GM18873 (cell line): ENCODE results near the gene ACTR5.
"Not testable (repeated sequence)": the region's sequence is repeated elsewhere in the genome, so short reads cannot be mapped to it uniquely, and the experiment has no call there.

ENCODE experiments used
- ATAC-seq: cut with Tn5 transposase; IDR thresholded peaks from one replicate; pipeline ENCODE4 v1.9.1; 2021; ENCODE audit warnings: mild to moderate bottlenecking, moderate library complexity, moderate number of reproducible peaks; ENCODE audit not compliant: unreplicated experiment, low FRiP score

Gene ACTR5

DNA sequence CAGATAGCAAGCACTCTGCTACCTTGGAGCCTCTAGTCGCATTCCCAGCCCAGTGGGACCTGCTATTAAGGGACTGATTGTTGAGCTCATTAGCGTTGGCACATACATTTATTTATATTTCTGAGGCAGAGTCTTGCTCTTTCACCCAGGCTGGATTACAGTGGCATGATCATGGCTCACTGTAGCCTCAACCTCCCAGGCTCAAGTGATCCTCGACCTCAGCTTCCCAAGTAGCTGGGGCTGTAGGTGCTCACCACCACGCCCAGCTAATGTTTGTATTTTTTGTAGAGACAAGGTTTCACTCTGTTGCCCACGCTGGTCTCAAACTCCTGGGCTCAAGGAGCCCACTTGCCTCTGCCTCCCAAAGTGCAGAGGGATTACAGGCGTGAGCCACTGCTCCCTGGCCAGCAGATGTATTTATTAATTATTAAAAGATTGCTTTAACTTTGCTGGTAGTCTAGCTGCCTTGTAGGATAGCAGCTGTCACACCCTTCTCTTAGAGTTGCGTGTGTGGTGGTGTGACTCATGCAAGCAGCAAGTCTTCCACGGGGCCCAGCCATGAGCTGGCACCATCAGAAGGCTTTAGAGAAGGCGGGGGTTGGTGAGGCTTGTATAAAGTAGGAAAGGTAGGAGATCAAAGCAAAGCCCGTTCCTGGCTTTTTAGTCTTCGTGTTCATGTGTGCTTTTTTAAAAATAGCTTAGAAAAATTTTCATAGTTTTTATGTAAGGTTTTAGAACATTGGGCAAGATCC, 16.5 kb downstream of the ACTR5 start:
- no peak for ATAC-seq

GRCh38 chr20:38766071-38766470, 17.8 kb downstream of the ACTR5 start:
- no peak for ATAC-seq

DNA sequence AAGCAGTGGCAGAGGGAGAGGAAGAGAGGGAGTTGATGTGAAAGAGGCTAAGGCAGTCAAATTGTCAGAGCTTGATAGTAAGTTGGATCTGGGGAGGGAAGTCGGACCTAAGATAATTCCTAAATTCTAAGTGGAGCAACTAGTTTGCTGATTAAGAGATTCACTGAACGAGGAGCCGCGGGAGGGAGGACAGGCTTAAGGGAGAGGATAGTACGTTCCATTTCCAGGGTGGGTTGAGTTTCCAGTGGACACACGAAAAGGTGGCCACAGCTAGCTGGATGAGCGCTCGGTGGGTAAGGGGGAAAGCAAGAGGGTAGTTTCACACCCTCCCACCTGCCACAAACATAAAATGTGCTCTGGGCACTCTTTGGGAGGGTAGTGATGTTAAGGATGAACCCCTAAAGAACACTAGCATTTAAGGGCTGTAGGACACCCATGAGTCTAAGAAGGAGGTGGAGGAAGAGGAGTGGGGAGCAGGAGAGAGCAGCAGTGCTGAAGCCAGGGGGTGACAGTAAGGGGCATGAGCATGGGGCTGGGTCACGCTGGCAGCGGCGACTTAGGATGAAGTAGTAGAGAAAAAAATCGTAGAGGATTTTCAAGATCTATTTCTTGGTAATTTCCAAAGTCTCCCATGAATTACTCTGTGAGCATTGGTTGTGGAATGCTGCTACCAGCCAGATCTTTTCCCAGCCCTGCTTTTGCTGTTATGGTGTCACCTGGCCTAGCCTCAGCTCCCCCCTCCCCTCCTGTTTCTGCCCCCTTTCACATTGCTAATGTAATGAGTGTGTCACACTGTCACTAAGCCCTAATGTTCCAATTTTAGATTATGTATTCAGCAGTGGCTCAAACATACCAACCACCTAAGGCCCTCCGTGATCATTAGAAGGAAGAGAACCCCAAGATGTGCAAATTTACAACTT, 21.4 kb downstream of the ACTR5 start:
- ATAC-seq: no peak

DNA sequence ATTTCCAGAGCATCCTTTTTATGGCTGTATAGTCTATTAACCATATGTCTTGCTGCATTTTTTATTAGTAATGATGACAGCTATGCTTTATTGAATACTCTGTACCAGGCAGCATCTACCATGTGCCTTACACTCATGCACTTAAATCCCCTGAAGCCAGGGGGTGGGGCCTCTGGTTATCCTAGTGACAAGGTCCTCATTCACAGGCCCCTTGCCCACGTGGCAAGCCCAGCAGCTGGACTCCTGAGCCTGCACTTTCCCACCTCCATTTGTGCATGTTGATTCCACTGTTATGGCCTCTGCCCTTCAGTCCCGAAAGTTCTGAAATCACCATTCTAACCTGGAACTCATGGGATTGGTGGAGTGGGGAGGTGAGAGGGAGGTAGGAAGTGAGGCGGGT, 22.3 kb downstream of the ACTR5 start:
- no peak for ATAC-seq

GRCh38 chr20:38770970-38771369, 22.7 kb downstream of the ACTR5 start:
- ATAC-seq: no peak

- no peak for ATAC-seq
These were observed 23.4 kb downstream of the ACTR5 start for GRCh38 chr20:38771621-38772020.

- ATAC-seq: no peak
These were observed 25.9 kb downstream of the ACTR5 start for GRCh38 chr20:38774167-38774566.

DNA sequence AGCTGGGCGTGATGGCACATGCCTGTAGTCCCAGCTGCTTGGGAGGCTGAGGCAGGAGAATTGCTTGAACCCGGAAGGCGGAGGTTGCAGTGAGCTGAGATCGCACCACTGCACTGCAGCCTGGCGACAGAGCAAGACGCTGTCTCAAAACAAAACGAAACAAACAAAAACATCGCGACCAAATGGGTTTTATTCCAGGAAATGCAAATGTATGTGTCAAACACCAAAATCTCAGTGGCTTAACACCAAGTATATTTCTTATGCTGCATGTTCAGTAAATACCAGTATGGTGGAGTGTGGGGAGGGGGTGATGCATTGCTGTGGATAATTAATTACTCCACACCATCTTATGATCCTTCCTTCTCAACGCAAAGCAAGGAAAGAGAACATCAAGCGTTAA, 28.1 kb downstream of the ACTR5 start:
- ATAC-seq: no peak

GRCh38 chr20:38779247-38780097, 31.2 kb downstream of the ACTR5 start:
- ATAC-seq: no peak

GRCh38 chr20:38782275-38782674, 34.0 kb downstream of the ACTR5 start:
- no peak for ATAC-seq

DNA sequence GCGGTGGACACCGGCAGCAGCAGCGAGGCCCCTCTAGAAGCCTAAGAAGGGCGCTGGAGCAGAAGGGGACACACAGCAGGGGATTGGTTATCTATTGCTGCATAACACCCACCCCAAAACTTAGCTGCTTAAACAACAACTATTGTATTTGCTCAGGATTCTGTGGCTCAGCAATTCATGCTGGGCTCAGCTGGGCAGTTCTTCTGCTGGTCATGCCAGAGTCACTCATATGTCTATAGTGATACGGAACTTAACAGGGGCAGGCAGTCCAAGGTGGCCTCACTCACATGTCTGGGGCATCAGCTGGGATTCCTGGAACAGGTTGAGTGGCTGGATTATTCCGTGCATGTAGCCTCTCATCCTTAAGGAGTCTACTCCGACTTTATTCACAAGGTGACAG, 39.6 kb downstream of the ACTR5 start:
- ATAC-seq: no peak

- ATAC-seq: no peak
These were observed 41.4 kb downstream of the ACTR5 start for GRCh38 chr20:38789503-38790199.

DNA sequence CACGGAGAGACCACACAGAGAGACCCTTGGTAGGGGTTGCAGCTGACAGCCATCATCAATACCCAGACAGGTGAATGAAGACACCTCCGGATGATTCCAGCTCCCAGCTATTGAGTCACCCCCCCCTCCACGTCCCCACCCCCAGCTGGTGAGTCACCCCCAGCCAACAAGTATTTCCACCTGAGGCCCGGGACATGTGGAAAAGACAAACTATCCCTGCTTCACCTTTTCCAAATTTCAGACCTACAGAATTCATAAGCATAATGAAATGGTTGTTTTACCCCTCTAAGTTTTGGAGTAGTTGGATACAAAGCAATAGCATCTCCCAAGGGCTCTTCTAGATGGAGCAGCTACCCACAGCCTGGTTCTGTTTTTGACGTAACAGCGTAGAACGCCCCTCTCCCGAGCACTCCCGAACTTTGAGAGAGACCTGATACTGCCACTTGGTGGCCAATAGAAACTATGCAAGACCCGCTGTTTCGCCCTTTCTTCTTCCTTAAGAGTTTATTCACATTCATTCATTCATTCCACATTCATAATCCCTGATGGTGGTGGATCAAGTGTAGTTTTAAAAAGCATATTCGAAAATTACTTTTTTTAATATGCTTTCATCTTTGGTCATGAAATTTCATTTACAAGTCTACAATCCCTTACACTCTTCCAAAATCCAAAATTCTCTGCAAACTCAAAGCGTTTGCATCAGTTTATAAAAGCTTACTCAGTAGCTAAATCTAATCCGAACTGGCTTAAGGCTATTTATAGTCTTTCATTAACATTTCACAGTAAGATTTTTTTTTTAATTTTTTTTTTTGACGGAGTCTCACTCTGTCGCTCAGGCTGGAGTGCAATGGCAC, 42.2 kb downstream of the ACTR5 start:
- ATAC-seq: no peak

DNA sequence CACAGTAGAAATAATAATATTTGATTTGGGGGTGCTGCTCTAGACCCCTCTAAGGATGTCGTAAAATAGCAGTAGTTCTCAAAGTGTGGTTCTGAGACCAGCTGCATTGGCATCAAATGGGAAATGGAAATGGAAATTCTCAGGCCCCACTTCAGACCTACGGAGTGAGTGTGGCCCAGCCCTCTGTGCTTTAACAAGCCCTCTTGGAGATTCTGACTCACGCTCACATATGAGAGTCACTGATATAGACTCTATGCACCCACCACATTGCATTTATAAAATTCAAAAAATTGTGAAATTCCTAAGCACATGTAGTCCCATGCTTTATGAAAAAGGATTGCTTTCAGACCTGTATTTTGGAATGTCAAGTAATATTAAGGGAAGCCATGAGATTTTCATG, 43.0 kb downstream of the ACTR5 start:
- no peak for ATAC-seq

DNA sequence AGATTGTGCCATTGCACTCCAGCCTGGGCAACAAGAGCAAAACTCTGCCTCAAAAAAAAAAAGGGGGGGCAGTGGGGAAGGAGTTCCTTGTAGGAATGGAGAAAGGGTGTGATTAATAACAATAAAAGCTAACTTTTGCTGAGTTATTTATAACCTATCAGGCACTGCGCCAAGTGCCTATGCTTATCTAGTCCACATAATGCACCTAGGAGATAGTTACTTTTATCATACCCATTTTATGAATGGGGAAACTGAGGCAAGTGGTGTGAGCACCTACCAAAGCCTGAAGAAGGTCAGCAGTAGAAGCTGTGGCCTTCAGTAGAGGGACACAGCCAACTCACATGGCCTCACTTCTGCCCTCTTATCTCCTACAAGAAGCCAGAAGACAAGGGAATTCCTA, 43.7 kb downstream of the ACTR5 start:
- no peak for ATAC-seq

- not testable (repeated sequence) for ATAC-seq
These were observed 45.8 kb downstream of the ACTR5 start for GRCh38 chr20:38794057-38794456.

GRCh38 chr20:38798266-38798665, 50.0 kb downstream of the ACTR5 start:
- ATAC-seq: no peak

DNA sequence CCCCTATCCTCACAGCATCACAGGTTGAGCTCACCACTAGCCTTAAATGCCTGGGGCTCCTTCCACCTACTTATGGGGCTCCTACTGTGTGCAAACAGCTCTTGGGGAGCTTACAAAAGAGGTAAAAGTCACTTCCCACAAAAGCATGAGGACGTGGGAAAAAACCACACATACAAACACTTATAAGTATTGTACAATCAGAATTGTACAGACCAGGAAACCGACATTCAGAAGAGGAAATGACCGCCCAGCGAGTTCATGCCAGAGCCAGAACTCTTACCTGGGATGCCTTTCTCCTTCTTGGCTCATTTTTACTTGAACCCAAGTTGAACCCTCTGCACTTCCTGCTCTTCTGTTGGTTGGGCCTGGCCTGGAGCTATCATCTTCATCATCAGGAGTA, 50.9 kb downstream of the ACTR5 start:
- no peak for ATAC-seq

DNA sequence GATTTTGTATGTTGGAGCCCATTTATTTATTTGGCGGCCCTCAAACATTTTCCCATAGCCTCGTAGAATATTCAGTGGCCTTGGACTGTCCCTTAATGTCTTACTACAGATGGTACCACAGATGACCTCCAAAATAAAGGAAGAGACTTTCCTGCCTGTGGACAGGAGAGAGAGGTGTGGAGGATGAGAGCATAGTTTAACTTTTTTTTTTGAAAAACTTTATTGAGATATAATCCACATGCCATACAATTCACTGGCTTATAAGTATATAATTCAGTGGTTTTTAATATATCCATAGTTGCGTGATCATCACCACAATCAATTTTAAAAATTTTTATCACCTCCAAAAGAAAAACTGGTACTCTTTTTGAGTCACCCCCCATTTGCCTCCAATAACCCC, 52.6 kb downstream of the ACTR5 start:
- no peak for ATAC-seq
